A549 treated with GW870086 at 1 μM for 4 hours (cell line): ENCODE data around the gene FOXI3. TPM values are rescaled to one million over a fixed set of nuclear protein-coding genes. Genes with fewer than 3 reads are reported as not detected.

Source experiments
- total RNA-seq: library from RNA; stranded (reverse); fragments of 200-300 nt; extraction: Qiagen RNA extraction; gene quantifications from 5 replicates; pipeline ENCODE4 v1.2.3, GENCODE V29; 2022; ENCODE audit warnings: low read depth

The FOXI3 gene
- 0.06 TPM in 1 of 5 replicates, not detected in the others for total RNA-seq

GRCh38 chr2:88452565-88452905, at the start of gene FOXI3:
Gene FOXI3 (minus strand): TSS chr2:88452693. CDS start chr2:88452535, 158 bp downstream.

Other genes with a start within 250 kb of the FOXI3 start
- gene EIF2AK3, start 174.8 kb upstream of the FOXI3 start, total RNA-seq = 18.4 to 28.9 TPM (median 26.5 TPM) in 5 replicates
- 26.1 to 29.8 TPM (median 28.4 TPM) in 5 replicates for gene RPIA, start 239.0 kb upstream of the FOXI3 start, total RNA-seq